Measurements from ENCODE around the gene DNAL1.

Gene DNAL1

GRCh38 chr14:73663548-73664212 is 18.9 kb downstream of the DNAL1 start:
- TF ChIP-seq GATA1 (IDR thresholded peaks at IDR 0.05; ENCODE audit: low read depth, low read length) (no peak), POLR2A (IDR thresholded peaks at IDR 0.05; ENCODE audit: low read length) (no peak)
- no peak for DNase-seq

GRCh38 chr14:73665130-73665529 is 20.3 kb downstream of the DNAL1 start:
- TF ChIP-seq GATA1 (IDR thresholded peaks at IDR 0.05; ENCODE audit: low read depth, low read length) (no peak), POLR2A (IDR thresholded peaks at IDR 0.05; ENCODE audit: low read length) (no peak)
- DNase-seq, result no peak

DNA sequence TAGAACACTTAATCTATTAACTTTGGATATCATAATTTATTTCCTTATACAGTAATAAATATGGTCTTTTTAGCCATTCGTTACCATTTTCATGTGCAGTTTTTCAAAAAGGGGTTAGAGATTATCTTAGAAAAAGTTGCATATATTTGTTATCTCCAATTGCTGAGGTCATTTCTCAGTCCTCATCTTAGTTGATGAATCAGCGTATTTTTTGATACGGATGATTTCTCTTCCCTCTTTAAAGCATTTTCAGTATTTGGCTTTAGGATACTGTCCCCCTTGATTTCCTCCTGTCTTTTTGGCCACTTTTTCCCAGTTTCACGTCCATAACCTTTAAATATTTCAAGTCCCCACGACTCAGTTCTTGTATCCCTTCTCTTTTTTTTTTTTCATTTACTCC is 21.8 kb downstream of the DNAL1 start:
- peak; percentile 15 to 46 for DNase-seq
- no peak for TF ChIP-seq POLR2A (IDR thresholded peaks at IDR 0.05; ENCODE audit: low read length)
- no peak for TF ChIP-seq GATA1 (IDR thresholded peaks at IDR 0.05; ENCODE audit: low read depth, low read length)

GRCh38 chr14:73667854-73668253 is 23.1 kb downstream of the DNAL1 start:
- no peak for DNase-seq
- no peak for TF ChIP-seq POLR2A (IDR thresholded peaks at IDR 0.05; ENCODE audit: low read length)
- no peak for TF ChIP-seq GATA1 (IDR thresholded peaks at IDR 0.05; ENCODE audit: low read depth, low read length)

DNA sequence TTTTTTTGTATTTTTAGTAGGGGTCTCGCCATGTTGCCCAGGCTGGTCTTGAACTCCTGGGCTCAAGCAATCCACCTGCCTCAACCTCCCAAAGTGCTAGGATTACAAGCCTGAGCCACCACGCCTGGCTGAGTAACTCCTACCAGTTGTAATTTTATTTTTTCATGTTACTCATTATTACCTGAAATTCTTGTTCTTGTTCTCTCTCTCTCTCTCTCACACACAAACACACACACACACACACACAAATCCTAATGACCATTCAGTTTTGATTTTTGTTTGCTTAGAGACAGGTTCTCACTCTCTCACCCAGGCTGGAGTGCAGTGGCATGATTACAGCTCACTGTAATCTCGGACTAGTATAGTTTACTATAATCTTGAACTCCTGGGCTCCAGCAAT is 30.2 kb downstream of the DNAL1 start:
- TF ChIP-seq GATA1 (IDR thresholded peaks at IDR 0.05; ENCODE audit: low read depth, low read length), result no peak
- no peak for TF ChIP-seq POLR2A (IDR thresholded peaks at IDR 0.05; ENCODE audit: low read length)
- DNase-seq, result no peak

DNA sequence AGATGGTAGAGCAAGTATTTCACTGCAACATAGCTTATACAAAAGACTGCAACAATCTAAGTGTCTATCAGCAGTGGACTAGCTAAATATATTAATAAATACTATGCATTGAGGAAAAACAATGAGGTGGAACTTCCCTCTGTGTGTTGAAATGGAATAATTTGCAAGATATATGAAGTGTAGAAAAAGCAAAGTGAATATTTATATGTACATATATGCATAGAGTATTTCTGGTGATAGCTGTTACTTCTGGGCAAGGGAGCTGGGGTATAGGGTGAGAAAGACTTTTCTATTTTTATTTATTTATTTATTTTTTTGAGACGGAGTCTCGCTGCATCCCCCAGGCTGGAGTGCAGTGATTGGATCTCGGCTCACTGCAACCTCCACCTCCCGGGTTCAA is 33.9 kb downstream of the DNAL1 start:
- no peak for DNase-seq
- TF ChIP-seq POLR2A (IDR thresholded peaks at IDR 0.05; ENCODE audit: low read length) (no peak), GATA1 (IDR thresholded peaks at IDR 0.05; ENCODE audit: low read depth, low read length) (no peak)

- no peak for DNase-seq
- TF ChIP-seq GATA1 (IDR thresholded peaks at IDR 0.05; ENCODE audit: low read depth, low read length), result no peak
- TF ChIP-seq POLR2A (IDR thresholded peaks at IDR 0.05; ENCODE audit: low read length), result no peak
Measured at GRCh38 chr14:73680821-73681220, 36.0 kb downstream of the DNAL1 start.

- no peak for DNase-seq
- TF ChIP-seq POLR2A (IDR thresholded peaks at IDR 0.05; ENCODE audit: low read length), result no peak
Measured at GRCh38 chr14:73684627-73685026, 39.8 kb downstream of the DNAL1 start.

DNA sequence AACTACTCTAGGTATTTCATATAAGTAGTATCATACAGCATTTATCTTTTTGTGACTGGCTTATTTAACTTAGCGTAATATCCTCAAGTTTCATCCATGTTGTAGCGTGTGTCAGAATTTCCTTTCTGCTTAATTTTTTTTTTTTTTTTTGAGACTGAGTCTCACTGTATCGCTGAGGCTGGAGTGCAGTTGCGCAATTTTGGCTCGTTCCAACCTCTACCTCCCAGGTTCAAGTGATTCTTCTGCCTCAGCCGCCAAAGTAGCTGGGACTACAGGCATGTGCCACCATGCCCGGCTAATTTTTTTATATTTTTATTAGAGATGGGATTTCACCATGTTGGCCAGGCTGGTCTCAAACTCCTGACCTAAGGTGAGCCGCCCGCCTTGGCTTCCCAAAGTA is 40.5 kb downstream of the DNAL1 start:
- DNase-seq, result no peak
- no peak for TF ChIP-seq GATA1 (IDR thresholded peaks at IDR 0.05; ENCODE audit: low read depth, low read length)
- TF ChIP-seq POLR2A (IDR thresholded peaks at IDR 0.05; ENCODE audit: low read length), result no peak

GRCh38 chr14:73686901-73687300 is 42.1 kb downstream of the DNAL1 start:
- TF ChIP-seq POLR2A (IDR thresholded peaks at IDR 0.05; ENCODE audit: low read length), result no peak
- TF ChIP-seq GATA1 (IDR thresholded peaks at IDR 0.05; ENCODE audit: low read depth, low read length), result no peak
- DNase-seq, result no peak

DNA sequence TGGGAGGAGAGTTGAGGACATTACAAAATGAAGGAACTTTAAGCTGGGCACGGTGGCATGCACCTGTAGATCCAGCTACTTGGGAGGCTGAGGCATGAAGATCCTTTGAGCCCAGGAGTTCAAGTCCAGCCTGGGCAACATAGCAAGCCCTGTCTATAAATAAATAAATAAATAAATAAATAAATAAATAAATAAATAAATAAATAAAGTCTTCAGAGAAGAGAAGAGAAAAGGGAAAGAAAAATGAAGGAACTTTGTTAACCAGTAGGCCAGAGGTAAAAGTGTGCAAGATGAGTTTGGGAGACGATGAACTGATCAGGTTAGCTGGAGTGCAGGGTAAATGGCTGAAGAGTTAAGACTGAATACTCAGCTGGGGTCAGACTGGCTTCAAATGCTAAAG is 49.3 kb downstream of the DNAL1 start:
- TF ChIP-seq GATA1 (IDR thresholded peaks at IDR 0.05; ENCODE audit: low read depth, low read length) (no peak), POLR2A (IDR thresholded peaks at IDR 0.05; ENCODE audit: low read length) (no peak)
- no peak for DNase-seq

- no peak for TF ChIP-seq POLR2A (IDR thresholded peaks at IDR 0.05; ENCODE audit: low read length)
- no peak for DNase-seq
Measured at GRCh38 chr14:73695082-73695481, 50.3 kb downstream of the DNAL1 start.

DNA sequence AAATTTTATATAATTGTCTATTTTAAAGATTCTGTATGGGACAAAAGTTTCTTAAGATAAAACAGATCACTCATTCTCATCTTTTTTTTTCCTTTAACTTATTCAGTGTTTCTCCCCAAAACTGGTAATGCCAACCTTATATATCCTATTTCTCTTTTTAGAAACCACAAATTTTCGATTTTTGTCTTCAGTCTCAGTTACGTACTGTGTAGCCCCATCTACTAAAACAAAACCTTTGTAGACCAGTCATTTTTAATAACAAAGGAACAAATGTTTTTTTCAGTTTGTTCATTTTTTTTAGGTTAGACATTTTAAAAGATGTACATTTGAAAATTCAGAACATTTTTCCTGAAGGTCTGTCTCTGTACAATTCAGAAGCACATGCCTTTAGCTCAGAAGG is 51.2 kb downstream of the DNAL1 start:
- no peak for DNase-seq
- TF ChIP-seq POLR2A (IDR thresholded peaks at IDR 0.05; ENCODE audit: low read length), result no peak

DNA sequence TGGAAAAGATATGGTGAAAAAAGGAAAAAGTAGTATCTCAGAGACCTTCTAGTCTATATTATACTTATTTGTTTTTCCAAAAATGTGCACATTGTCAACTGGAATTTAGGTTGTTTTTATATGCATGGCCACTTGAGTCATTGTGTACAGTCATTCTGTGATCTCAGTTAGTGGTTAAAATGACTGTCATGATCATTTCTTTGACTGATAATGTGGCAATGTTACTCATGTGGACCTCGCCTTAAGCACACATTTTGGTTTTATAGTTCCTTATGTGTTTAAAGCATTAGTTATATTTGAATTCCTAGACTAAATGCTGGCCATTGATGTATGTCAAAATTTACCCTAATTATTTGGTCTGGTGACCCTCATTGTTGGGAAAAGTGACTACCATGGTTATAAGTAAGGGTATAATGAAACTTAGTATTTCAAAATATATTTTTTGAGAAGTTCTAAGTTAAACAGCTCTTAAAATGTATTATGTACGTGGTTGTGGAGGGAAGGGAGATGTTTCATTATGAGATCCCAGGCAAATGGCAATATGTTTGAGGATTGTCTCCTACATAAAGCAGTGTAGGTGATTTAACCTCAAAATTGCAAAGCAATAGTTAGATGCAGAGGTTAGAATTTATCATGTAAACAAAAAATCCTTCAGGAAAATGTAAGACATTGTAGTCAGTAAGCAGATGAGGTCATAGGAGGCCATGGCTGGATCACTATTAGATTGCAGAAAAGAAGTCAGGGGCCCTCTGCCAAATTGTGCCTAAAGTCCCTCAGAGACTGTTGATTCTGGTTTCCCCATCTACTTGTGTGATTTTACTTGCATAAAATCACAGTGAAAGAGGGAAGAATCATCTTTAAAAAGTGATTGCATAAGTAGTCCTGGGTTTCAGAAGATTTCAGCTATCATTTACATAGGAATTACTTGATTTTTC is 51.9 kb downstream of the DNAL1 start:
- no peak for TF ChIP-seq POLR2A (IDR thresholded peaks at IDR 0.05; ENCODE audit: low read length)
- DNase-seq, result peak; percentile 27 to 67

GRCh38 chr14:73700325-73700724 is 55.5 kb downstream of the DNAL1 start:
- TF ChIP-seq GATA1 (IDR thresholded peaks at IDR 0.05; ENCODE audit: low read depth, low read length), result no peak
- no peak for TF ChIP-seq POLR2A (IDR thresholded peaks at IDR 0.05; ENCODE audit: low read length)
- no peak for DNase-seq

GRCh38 chr14:73708076-73708475 is 63.3 kb downstream of the DNAL1 start:
- peak in 1 of 2 experiments; percentile 18 for DNase-seq
